Measurements from ENCODE around the gene RUFY2. TPM values are rescaled to one million over a fixed set of nuclear protein-coding genes. Genes with fewer than 3 reads are reported as not detected.

RUFY2 gene
- total and polyA plus RNA-seq, 2 donors (not counting 3 experiments of a cell fraction or from before 2014, with no cell fraction given): 5.7 to 24.2 TPM

GRCh38 chr10:68330852-68331454 lies 76.1 kb downstream of the RUFY2 start:
- intact Hi-C loops (cut with micrococcal nuclease): loop anchor here (1.0 to 2.0 kb wide), 3 partner anchors 256 to 447 kb away; partner anchors contain the start of genes CCAR1, HERC4 and SIRT1
- peaks cover 41% of the 10 kb centered on the region for H3K79me2 ChIP-seq (ENCODE audit: control insufficient read depth, insufficient read depth, low read length)
- TF ChIP-seq MYC (IDR thresholded peaks at IDR 0.05; ENCODE audit: low read depth, low read length): no peak
- ChIA-PET POLR2A (interaction anchor here (0.5 to 1.2 kb wide), 2 partner anchors 100 to 638 kb away, joined by 3 read pairs; no protein-coding TSS in a partner anchor), CTCF (interaction anchor here (1.2 to 3.5 kb wide), 3 partner anchors 17 to 248 kb away, joined by 3 to 21 read pairs (median 12); no protein-coding TSS in a partner anchor)
- H3K9me1 ChIP-seq (replicated peaks; ENCODE audit: control insufficient read depth, extremely low read depth, insufficient read depth, low read length): no peaks in the 10 kb centered on the region
- peaks cover 8% of the 10 kb centered on the region for H3K4me1 ChIP-seq (ENCODE audit: control insufficient read depth, extremely low read depth, insufficient read depth, low read length)
- peak overlapping the region; percentile 91 for H3K27ac ChIP-seq (ENCODE audit: insufficient read depth, low read depth, low read length)
- dilution Hi-C loops (cut with MboI; ENCODE audit: extremely low pct_ligation_motif_present, low sequenced_read_pairs): no loop called here
- FAIRE-seq: no peak
- H3K4me2 ChIP-seq (ENCODE audit: insufficient read depth, low read length): peak overlapping the region; percentile 68
- peaks cover 13% of the 10 kb centered on the region for H4K20me1 ChIP-seq (replicated peaks; ENCODE audit: control insufficient read depth, extremely low read depth, insufficient read depth, low read length)
- no peak for DNase-seq (ENCODE audit: low read depth, low spot score)
- peak overlapping the region; percentile 99 for H3K9ac ChIP-seq (replicated peaks; ENCODE audit: extremely low read depth, insufficient read depth, low read length)
- peak overlapping the region; percentile 76 for H2AFZ ChIP-seq (ENCODE audit: low read depth, low read length)
- BruUV-seq (replicated peaks): no TSS peak
- H3K36me3 ChIP-seq (ENCODE audit: control insufficient read depth in 2 of 2, extremely low read depth in 1 of 2, insufficient read depth in 2 of 2, low read length in 2 of 2): no peaks in the 10 kb centered on the region
- H3K9me3 ChIP-seq (replicated peaks; ENCODE audit: control insufficient read depth, insufficient read depth, low read length): no peaks in the 10 kb centered on the region
- H3K27me3 ChIP-seq (ENCODE audit: control insufficient read depth in 2 of 2, insufficient read depth in 2 of 2, low read length in 2 of 2): no peaks in the 10 kb centered on the region
- peak overlapping the region; percentile 18 to 100 (median 95) for H3K4me3 ChIP-seq (replicated peaks in 1 of 3; ENCODE audit: insufficient read depth in 1 of 3, low read depth in 1 of 3, low read length in 3 of 3)

DNA sequence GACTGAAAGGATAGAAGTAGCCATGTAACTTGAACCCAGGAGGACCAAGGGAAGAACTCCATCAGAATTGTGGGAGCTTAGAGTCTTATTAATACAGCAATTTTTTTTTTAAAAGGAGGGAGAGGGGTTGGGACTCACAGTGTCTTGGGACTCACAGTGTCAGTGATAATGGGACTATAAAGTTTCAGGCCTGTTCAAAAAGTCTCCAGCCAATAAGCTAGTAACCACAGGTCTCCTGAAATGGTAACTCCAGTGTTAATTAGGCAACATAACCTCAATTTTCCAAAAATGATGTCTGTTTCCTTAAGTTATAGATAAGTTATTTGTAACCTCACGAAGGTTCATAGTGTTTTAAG lies 77.6 kb downstream of the RUFY2 start:
- no peak overlapping the region for H2AFZ ChIP-seq (ENCODE audit: low read depth, low read length)
- H3K9me3 ChIP-seq (replicated peaks; ENCODE audit: control insufficient read depth, insufficient read depth, low read length): no peaks in the 10 kb centered on the region
- FAIRE-seq: no peak
- no peak overlapping the region for H3K4me2 ChIP-seq (ENCODE audit: insufficient read depth, low read length)
- H3K27me3 ChIP-seq (ENCODE audit: control insufficient read depth in 2 of 2, insufficient read depth in 2 of 2, low read length in 2 of 2): no peaks in the 10 kb centered on the region
- no peak for DNase-seq (ENCODE audit: low read depth, low spot score)
- dilution Hi-C loops (cut with MboI; ENCODE audit: extremely low pct_ligation_motif_present, low sequenced_read_pairs): no loop called here
- no peaks in the 10 kb centered on the region for H3K36me3 ChIP-seq (ENCODE audit: control insufficient read depth in 2 of 2, extremely low read depth in 1 of 2, insufficient read depth in 2 of 2, low read length in 2 of 2)
- H3K4me3 ChIP-seq (replicated peaks in 1 of 3; ENCODE audit: insufficient read depth in 1 of 3, low read depth in 1 of 3, low read length in 3 of 3): no peak overlapping the region
- POLR2A ChIA-PET: no interaction called here
- no peak overlapping the region for H3K9ac ChIP-seq (replicated peaks; ENCODE audit: extremely low read depth, insufficient read depth, low read length)
- no peak overlapping the region for H3K27ac ChIP-seq (ENCODE audit: insufficient read depth, low read depth, low read length)
- H4K20me1 ChIP-seq (replicated peaks; ENCODE audit: control insufficient read depth, extremely low read depth, insufficient read depth, low read length): peaks cover 2% of the 10 kb centered on the region
- H3K79me2 ChIP-seq (ENCODE audit: control insufficient read depth, insufficient read depth, low read length): peaks cover 26% of the 10 kb centered on the region
- intact Hi-C loops (cut with micrococcal nuclease): no loop called here
- TF ChIP-seq MYC (IDR thresholded peaks at IDR 0.05; ENCODE audit: low read depth, low read length): no peak
- TF ChIP-seq FOS (IDR thresholded peaks at IDR 0.05; ENCODE audit: borderline replicate concordance, insufficient read depth, low read length): no peak
- TF ChIP-seq, protein P1, sequence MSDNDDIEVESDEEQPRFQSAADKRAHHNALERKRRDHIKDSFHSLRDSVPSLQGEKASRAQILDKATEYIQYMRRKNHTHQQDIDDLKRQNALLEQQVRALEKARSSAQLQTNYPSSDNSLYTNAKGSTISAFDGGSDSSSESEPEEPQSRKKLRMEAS (IDR thresholded peaks at IDR 0.05; ENCODE audit: insufficient read depth, insufficient read length): no peak
- no peak for TF ChIP-seq GATA2 (IDR thresholded peaks at IDR 0.05; ENCODE audit: insufficient read depth, insufficient read length, low read depth, low read length)
- TF ChIP-seq POLR2AphosphoS5 (IDR thresholded peaks at IDR 0.05; ENCODE audit: insufficient read depth, low read depth, low read length): no peak
- TF ChIP-seq, protein P2, sequence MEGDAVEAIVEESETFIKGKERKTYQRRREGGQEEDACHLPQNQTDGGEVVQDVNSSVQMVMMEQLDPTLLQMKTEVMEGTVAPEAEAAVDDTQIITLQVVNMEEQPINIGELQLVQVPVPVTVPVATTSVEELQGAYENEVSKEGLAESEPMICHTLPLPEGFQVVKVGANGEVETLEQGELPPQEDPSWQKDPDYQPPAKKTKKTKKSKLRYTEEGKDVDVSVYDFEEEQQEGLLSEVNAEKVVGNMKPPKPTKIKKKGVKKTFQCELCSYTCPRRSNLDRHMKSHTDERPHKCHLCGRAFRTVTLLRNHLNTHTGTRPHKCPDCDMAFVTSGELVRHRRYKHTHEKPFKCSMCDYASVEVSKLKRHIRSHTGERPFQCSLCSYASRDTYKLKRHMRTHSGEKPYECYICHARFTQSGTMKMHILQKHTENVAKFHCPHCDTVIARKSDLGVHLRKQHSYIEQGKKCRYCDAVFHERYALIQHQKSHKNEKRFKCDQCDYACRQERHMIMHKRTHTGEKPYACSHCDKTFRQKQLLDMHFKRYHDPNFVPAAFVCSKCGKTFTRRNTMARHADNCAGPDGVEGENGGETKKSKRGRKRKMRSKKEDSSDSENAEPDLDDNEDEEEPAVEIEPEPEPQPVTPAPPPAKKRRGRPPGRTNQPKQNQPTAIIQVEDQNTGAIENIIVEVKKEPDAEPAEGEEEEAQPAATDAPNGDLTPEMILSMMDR (IDR thresholded peaks at IDR 0.05; ENCODE audit: extremely low read depth in 1 of 2, insufficient read depth in 1 of 2, low read depth in 1 of 2, low read length in 2 of 2): no peak
- no peak for TF ChIP-seq POLR2A (IDR thresholded peaks at IDR 0.05; ENCODE audit: low read depth, low read length)
- BruUV-seq (replicated peaks): no TSS peak
- no peaks in the 10 kb centered on the region for H3K4me1 ChIP-seq (ENCODE audit: control insufficient read depth, extremely low read depth, insufficient read depth, low read length)
- CTCF ChIA-PET: interaction anchor here (1.2 kb wide), 2 partner anchors 19 to 117 kb away, joined by 3 to 5 read pairs; no protein-coding TSS in a partner anchor
- no peaks in the 10 kb centered on the region for H3K9me1 ChIP-seq (replicated peaks; ENCODE audit: control insufficient read depth, extremely low read depth, insufficient read depth, low read length)

Measured in endothelial cell of umbilical vein (primary cell).